Measurements from ENCODE around the gene RPP21.

DNA sequence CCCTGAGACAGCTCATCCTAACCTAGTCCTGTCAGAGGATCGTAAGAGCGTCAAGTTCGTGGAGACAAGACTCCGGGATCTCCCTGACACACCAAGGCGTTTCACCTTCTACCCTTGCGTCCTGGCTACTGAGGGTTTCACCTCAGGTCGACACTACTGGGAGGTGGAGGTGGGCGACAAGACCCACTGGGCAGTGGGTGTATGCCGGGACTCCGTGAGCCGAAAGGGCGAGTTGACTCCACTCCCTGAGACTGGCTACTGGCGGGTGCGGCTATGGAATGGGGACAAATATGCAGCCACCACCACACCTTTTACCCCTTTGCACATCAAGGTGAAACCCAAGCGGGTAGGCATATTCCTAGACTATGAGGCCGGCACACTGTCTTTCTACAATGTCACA, 3.2 kb upstream of the RPP21 start:
- no peak for TF ChIP-seq ZFX (IDR thresholded peaks at IDR 0.05)
- TF ChIP-seq, protein P1, sequence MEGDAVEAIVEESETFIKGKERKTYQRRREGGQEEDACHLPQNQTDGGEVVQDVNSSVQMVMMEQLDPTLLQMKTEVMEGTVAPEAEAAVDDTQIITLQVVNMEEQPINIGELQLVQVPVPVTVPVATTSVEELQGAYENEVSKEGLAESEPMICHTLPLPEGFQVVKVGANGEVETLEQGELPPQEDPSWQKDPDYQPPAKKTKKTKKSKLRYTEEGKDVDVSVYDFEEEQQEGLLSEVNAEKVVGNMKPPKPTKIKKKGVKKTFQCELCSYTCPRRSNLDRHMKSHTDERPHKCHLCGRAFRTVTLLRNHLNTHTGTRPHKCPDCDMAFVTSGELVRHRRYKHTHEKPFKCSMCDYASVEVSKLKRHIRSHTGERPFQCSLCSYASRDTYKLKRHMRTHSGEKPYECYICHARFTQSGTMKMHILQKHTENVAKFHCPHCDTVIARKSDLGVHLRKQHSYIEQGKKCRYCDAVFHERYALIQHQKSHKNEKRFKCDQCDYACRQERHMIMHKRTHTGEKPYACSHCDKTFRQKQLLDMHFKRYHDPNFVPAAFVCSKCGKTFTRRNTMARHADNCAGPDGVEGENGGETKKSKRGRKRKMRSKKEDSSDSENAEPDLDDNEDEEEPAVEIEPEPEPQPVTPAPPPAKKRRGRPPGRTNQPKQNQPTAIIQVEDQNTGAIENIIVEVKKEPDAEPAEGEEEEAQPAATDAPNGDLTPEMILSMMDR (conservative IDR thresholded peaks at IDR 0.05): no peak
